OCI-LY1 (cell line): ENCODE results near the gene NOS3.

Source experiments
- H2AFZ ChIP-seq: fragments of 200-600 bp; sonication (generic), shearing (Covaris generic); 2 replicates; pipeline ENCODE4 v1.6.0; 2014; ENCODE audit warnings: antibody characterized with exemption, mild to moderate bottlenecking, low read length
- H3F3A ChIP-seq: fragments of 200-600 bp; sonication (generic), shearing (Covaris generic); 2 replicates; pipeline ENCODE4 v1.6.0; 2014; ENCODE audit warnings: mild to moderate bottlenecking, antibody characterized with exemption, low read length, moderate library complexity; ENCODE audit not compliant: insufficient read depth
- H3K27ac ChIP-seq: fragments of 200-600 bp; sonication (generic); 2 replicates; pipeline ENCODE4 v1.5.1; 2014; ENCODE audit warnings: low read length, mixed run types, mild to moderate bottlenecking, low read depth; ENCODE audit not compliant: poor library complexity, severe bottlenecking
- H3K27me3 ChIP-seq: fragments of 200-600 bp; sonication (generic); 2 replicates; pipeline ENCODE4 v1.6.0; 2014; ENCODE audit warnings: antibody characterized with exemption, mild to moderate bottlenecking, low read length, moderate library complexity; ENCODE audit not compliant: insufficient read depth
- H3K36me3 ChIP-seq: fragments of 200-600 bp; sonication (generic); 2 replicates; pipeline ENCODE4 v1.6.1; 2014; ENCODE audit warnings: mild to moderate bottlenecking, antibody characterized with exemption, low read length, moderate library complexity, mixed read lengths; ENCODE audit not compliant: insufficient read depth
- H3K4me1 ChIP-seq: fragments of 200-600 bp; sonication (generic); 2 replicates; pipeline ENCODE4 v1.5.1; 2014; ENCODE audit warnings: mild to moderate bottlenecking, low read length, moderate library complexity; ENCODE audit not compliant: insufficient read depth, severe bottlenecking
- H3K4me2 ChIP-seq: fragments of 200-600 bp; sonication (generic), shearing (Covaris generic); 2 replicates; pipeline ENCODE4 v1.6.1; 2014; ENCODE audit warnings: low read length
- H3K4me3 ChIP-seq: fragments of 200-600 bp; sonication (generic); 2 replicates; pipeline ENCODE4 v1.5.1; 2014; ENCODE audit warnings: low read length, low read depth, mild to moderate bottlenecking, mixed read lengths; ENCODE audit not compliant: poor library complexity, severe bottlenecking
- H3K79me2 ChIP-seq: fragments of 200-600 bp; shearing (Covaris generic); 2 replicates; pipeline ENCODE4 v1.6.1; 2016; ENCODE audit warnings: mixed run types, low read length, mixed read lengths; ENCODE audit not compliant: insufficient read depth
- H3K9ac ChIP-seq: fragments of 200-600 bp; sonication (generic), shearing (Covaris generic); 2 replicates; pipeline ENCODE4 v1.6.1; 2014; ENCODE audit warnings: mild to moderate bottlenecking, low read length, mixed read lengths
- H3K9me2 ChIP-seq: fragments of 200-600 bp; sonication (generic), shearing (Covaris generic); 2 replicates; pipeline ENCODE4 v1.6.1; 2014; ENCODE audit warnings: low read depth, mild to moderate bottlenecking, low read length, mixed read lengths
- H3K9me3 ChIP-seq: fragments of 200-600 bp; shearing (Covaris generic); 2 replicates; pipeline ENCODE4 v1.6.1; 2014; ENCODE audit warnings: low read length, mixed read lengths
- H4K20me1 ChIP-seq: fragments of 200-600 bp; sonication (generic), shearing (Covaris generic); 2 replicates; pipeline ENCODE4 v1.6.0; 2016; ENCODE audit warnings: mild to moderate bottlenecking, low read length; ENCODE audit not compliant: insufficient read depth
- EZH2 ChIP-seq: fragments of 200-600 bp; sonication (generic), shearing (Covaris generic); IDR thresholded peaks from 2 replicates; pipeline ENCODE4 v1.8.0; 2017; ENCODE audit warnings: borderline replicate concordance, mixed run types, mild to moderate bottlenecking, antibody characterized with exemption, low read length, moderate library complexity, mixed read lengths
- TF ChIP-seq, protein P1 (sequence below): fragments of 200-600 bp; sonication (generic), shearing (Covaris generic); IDR thresholded peaks from 2 replicates; pipeline ENCODE4 v1.5.1; 2017; ENCODE audit warnings: mild to moderate bottlenecking, antibody characterized with exemption, low read length, moderate library complexity, mixed read lengths

NOS3 gene

DNA sequence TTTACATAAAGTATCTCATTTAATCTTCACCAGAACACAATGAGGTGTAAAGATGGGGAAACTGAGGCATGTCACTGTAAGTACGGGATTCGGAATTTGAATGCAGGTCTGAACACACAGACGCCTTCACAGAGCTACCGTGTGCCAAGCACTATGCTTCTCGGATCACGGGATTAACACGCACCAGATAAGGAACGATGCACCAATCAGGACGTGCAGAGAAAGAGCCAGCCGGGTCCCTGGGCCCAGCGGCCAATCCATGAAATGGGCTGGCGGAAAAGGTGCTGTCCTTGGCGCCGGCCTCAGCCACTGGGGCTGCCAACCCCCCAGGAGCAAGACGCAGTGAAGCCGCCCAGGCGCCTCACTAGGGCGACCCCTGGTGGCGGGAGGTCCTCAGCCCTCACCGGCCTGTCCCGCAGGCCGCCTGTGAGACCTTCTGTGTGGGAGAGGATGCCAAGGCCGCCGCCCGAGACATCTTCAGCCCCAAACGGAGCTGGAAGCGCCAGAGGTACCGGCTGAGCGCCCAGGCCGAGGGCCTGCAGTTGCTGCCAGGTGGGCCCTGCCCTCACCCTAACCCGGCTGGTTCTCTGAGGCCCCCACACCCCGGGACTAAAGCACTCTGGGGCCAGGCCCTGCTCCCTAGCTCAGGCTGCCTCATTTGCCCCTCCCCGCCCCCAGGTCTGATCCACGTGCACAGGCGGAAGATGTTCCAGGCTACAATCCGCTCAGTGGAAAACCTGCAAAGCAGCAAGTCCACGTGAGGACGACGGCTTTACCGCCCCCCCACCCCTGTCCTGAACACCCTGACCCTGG lies 17.9 kb downstream of the NOS3 start:
- Histone ChIP-seq H3K4me2 (peak overlapping the region; percentile 18; the same call in 1 of the 2 replicates), H3K27ac (no peak overlapping the region), H3K9me3 (no peaks in the 10 kb centered on the region), H3K79me2 (no peaks in the 10 kb centered on the region), H3K4me3 (no peak overlapping the region), H3F3A (no peaks in the 10 kb centered on the region), H3K9me2 (no peaks in the 10 kb centered on the region), H3K9ac (no peak overlapping the region), H2AFZ (no peak overlapping the region), H3K36me3 (no peaks in the 10 kb centered on the region), H3K27me3 (peaks cover 4% of the 10 kb centered on the region; the same call in 1 of the 2 replicates), H4K20me1 (no peaks in the 10 kb centered on the region), H3K4me1 (peaks cover 11% of the 10 kb centered on the region)
- TF ChIP-seq, protein P1, sequence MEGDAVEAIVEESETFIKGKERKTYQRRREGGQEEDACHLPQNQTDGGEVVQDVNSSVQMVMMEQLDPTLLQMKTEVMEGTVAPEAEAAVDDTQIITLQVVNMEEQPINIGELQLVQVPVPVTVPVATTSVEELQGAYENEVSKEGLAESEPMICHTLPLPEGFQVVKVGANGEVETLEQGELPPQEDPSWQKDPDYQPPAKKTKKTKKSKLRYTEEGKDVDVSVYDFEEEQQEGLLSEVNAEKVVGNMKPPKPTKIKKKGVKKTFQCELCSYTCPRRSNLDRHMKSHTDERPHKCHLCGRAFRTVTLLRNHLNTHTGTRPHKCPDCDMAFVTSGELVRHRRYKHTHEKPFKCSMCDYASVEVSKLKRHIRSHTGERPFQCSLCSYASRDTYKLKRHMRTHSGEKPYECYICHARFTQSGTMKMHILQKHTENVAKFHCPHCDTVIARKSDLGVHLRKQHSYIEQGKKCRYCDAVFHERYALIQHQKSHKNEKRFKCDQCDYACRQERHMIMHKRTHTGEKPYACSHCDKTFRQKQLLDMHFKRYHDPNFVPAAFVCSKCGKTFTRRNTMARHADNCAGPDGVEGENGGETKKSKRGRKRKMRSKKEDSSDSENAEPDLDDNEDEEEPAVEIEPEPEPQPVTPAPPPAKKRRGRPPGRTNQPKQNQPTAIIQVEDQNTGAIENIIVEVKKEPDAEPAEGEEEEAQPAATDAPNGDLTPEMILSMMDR = peak; percentile 96
- TF ChIP-seq EZH2 = no peak

DNA sequence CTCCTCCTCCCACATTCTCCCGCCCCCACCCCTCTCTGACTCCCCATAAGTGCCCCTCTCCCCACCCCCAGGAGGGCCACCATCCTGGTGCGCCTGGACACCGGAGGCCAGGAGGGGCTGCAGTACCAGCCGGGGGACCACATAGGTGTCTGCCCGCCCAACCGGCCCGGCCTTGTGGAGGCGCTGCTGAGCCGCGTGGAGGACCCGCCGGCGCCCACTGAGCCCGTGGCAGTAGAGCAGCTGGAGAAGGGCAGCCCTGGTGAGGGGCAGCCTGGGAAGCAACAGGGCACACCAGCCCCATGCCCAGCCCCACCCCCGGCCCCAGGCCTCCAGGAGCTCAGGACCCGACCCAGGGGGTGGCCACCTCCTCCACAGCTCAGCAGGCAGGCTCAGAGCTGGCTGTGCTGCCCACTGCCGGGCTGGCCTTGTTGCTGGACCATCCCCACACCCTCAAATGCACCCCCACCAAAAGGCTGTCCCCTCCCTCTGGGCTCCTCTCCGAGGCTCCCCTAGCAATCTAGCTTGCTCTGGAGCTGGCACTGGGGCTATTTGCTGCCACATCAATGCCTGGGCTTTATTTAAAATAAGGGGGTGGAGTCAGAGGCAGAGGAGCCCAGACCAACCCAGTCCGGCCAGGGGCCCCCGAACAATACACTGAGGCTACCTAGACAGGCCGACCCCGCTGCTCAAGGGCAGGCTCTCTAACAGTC lies 18.7 kb downstream of the NOS3 start:
- H3K27me3 ChIP-seq = peaks cover 4% of the 10 kb centered on the region; the same call in 1 of the 2 replicates
- H2AFZ ChIP-seq = no peak overlapping the region
- H3K9ac ChIP-seq = no peak overlapping the region
- no peaks in the 10 kb centered on the region for H3K9me2 ChIP-seq
- no peak overlapping the region for H3K4me2 ChIP-seq
- no peaks in the 10 kb centered on the region for H3F3A ChIP-seq
- no peaks in the 10 kb centered on the region for H3K9me3 ChIP-seq
- H3K79me2 ChIP-seq = no peaks in the 10 kb centered on the region
- no peak overlapping the region for H3K4me3 ChIP-seq
- no peaks in the 10 kb centered on the region for H3K36me3 ChIP-seq
- TF ChIP-seq, protein P1 = 0 out of 2 replicates have a peak, but pooled peaks have one; percentile 21
- no peak for TF ChIP-seq EZH2
- no peaks in the 10 kb centered on the region for H4K20me1 ChIP-seq
- peaks cover 18% of the 10 kb centered on the region for H3K4me1 ChIP-seq
- no peak overlapping the region for H3K27ac ChIP-seq

DNA sequence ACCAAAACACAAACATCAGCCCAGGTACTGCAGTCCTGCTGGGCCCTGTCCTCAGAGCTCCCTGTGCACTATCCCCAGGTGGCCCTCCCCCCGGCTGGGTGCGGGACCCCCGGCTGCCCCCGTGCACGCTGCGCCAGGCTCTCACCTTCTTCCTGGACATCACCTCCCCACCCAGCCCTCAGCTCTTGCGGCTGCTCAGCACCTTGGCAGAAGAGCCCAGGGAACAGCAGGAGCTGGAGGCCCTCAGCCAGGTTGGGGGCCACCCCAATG lies 19.2 kb downstream of the NOS3 start:
- Histone ChIP-seq H2AFZ (no peak overlapping the region), H3K27me3 (peaks cover 4% of the 10 kb centered on the region; the same call in 1 of the 2 replicates), H3K9me2 (no peaks in the 10 kb centered on the region), H3K9me3 (no peaks in the 10 kb centered on the region), H3K4me3 (no peak overlapping the region), H4K20me1 (no peaks in the 10 kb centered on the region), H3K27ac (no peak overlapping the region), H3K36me3 (no peaks in the 10 kb centered on the region), H3K4me2 (no peak overlapping the region), H3K79me2 (no peaks in the 10 kb centered on the region), H3F3A (no peaks in the 10 kb centered on the region), H3K9ac (no peak overlapping the region), H3K4me1 (peaks cover 20% of the 10 kb centered on the region)
- no peak for TF ChIP-seq EZH2
- TF ChIP-seq, protein P1 = no peak
